Mesendoderm (in vitro differentiated cells): ENCODE results near the gene NSD2.
"Not testable (repeated sequence)": the region's sequence is repeated elsewhere in the genome, so short reads cannot be mapped to it uniquely, and the experiment has no call there.

Source experiments
- DNase-seq: peaks from one replicate; pipeline ENCODE4 v3.0.0; 2013
- H2AK5ac ChIP-seq: 2 replicates; pipeline ENCODE4 v1.6.1; 2013; ENCODE audit warnings: low read length, inconsistent platforms
- H2BK120ac ChIP-seq: 2 replicates; pipeline ENCODE4 v1.6.1; 2013; ENCODE audit warnings: low read depth, mild to moderate bottlenecking, low read length, moderate library complexity, mixed read lengths
- H2BK15ac ChIP-seq: replicated peaks from 2 replicates; pipeline ENCODE4 v1.6.1; 2013; ENCODE audit warnings: low read depth, mild to moderate bottlenecking, moderate library complexity
- H2BK5ac ChIP-seq: 2 replicates; pipeline ENCODE4 v1.6.1; 2013; ENCODE audit warnings: low read length, inconsistent platforms
- H3K18ac ChIP-seq: 2 replicates; pipeline ENCODE4 v1.6.1; 2013; ENCODE audit warnings: mild to moderate bottlenecking, low read length, mixed read lengths
- H3K23ac ChIP-seq: one replicate; pipeline ENCODE4 v1.6.1; 2013; ENCODE audit warnings: low read length
- H3K27ac ChIP-seq: 2 replicates; pipeline ENCODE4 v1.5.1; 2013; ENCODE audit warnings: low read depth, mild to moderate bottlenecking, inconsistent platforms, low read length, moderate library complexity
- H3K27me3 ChIP-seq: 2 replicates; pipeline ENCODE4 v1.6.1; 2013; ENCODE audit warnings: low read length, control low read depth, mild to moderate bottlenecking, inconsistent platforms; ENCODE audit not compliant: insufficient read depth, poor library complexity
- H3K36me3 ChIP-seq: 2 replicates; pipeline ENCODE4 v1.6.1; 2013; ENCODE audit warnings: low read length, inconsistent platforms; ENCODE audit not compliant: control insufficient read depth, insufficient read depth
- H3K4ac ChIP-seq: one replicate; pipeline ENCODE4 v1.6.1; 2013; ENCODE audit warnings: low read depth, mild to moderate bottlenecking, low read length, moderate library complexity
- H3K4me1 ChIP-seq: 2 replicates; pipeline ENCODE4 v1.6.1; 2013; ENCODE audit warnings: low read depth, low read length, inconsistent platforms; ENCODE audit not compliant: control insufficient read depth
- H3K4me2 ChIP-seq: 2 replicates; pipeline ENCODE4 v1.6.1; 2013; ENCODE audit warnings: low read length
- H3K4me3 ChIP-seq: 2 replicates; pipeline ENCODE4 v1.5.1; 2013; ENCODE audit warnings: mild to moderate bottlenecking, low read length
- H3K56ac ChIP-seq: one replicate; pipeline ENCODE4 v1.6.1; 2013; ENCODE audit warnings: low read length
- H3K79me1 ChIP-seq: 2 replicates; pipeline ENCODE4 v1.6.1; 2013; ENCODE audit warnings: low read length, inconsistent platforms
- H3K79me2 ChIP-seq: 2 replicates; pipeline ENCODE4 v1.6.1; 2013; ENCODE audit warnings: mild to moderate bottlenecking, low read length; ENCODE audit not compliant: control insufficient read depth, insufficient read depth
- H3K9ac ChIP-seq: 2 replicates; pipeline ENCODE4 v1.6.1; 2013; ENCODE audit warnings: low read length, inconsistent platforms
- H4K5ac ChIP-seq: one replicate; pipeline ENCODE4 v1.6.1; 2013; ENCODE audit warnings: low read length
- H4K8ac ChIP-seq: one replicate; pipeline ENCODE4 v1.6.1; 2013; ENCODE audit warnings: low read depth, mild to moderate bottlenecking, control low read depth, low read length, moderate library complexity
- WGBS: extraction: QIAGEN DNeasy Blood & Tissue Kit; methylation state at CpG from one replicate; pipeline ENCODE4 v1.1.7; 2013; ENCODE audit warnings: low lambda C conversion rate, missing lambda C conversion rate; ENCODE audit not compliant: insufficient coverage; ENCODE audit errors: extremely low coverage; 5-methylcytosine and 5-hydroxymethylcytosine counted together

The NSD2 gene

GRCh38 chr4:1843852-1844251 is 27.3 kb upstream of the NSD2 start:
- Histone ChIP-seq H3K4me1 (no peaks in the 10 kb centered on the region), H3K56ac (no peak overlapping the region), H3K9ac (no peak overlapping the region), H2AK5ac (no peak overlapping the region), H2BK15ac (no peak overlapping the region), H3K4ac (no peak overlapping the region), H4K5ac (no peak overlapping the region), H2BK5ac (no peak overlapping the region), H3K79me2 (peaks cover 2% of the 10 kb centered on the region), H3K27me3 (no peaks in the 10 kb centered on the region), H2BK120ac (no peak overlapping the region), H3K79me1 (peaks cover 7% of the 10 kb centered on the region), H3K23ac (no peak overlapping the region), H4K8ac (no peak overlapping the region), H3K18ac (no peak overlapping the region), H3K4me3 (no peak overlapping the region), H3K4me2 (no peak overlapping the region), H3K36me3 (peaks cover 2% of the 10 kb centered on the region), H3K27ac (no peak overlapping the region)
- no peak for DNase-seq
- no CpG with 5 or more reads among the region's 10 CpGs for WGBS

- not testable (repeated sequence) for H3K36me3 ChIP-seq, H3K23ac ChIP-seq, H3K56ac ChIP-seq, H3K79me1 ChIP-seq, H3K4me3 ChIP-seq, H3K9ac ChIP-seq, H3K79me2 ChIP-seq, H2AK5ac ChIP-seq, H4K8ac ChIP-seq, H3K18ac ChIP-seq, H3K27ac ChIP-seq, DNase-seq, H3K27me3 ChIP-seq, H3K4me2 ChIP-seq, H2BK120ac ChIP-seq, H3K4me1 ChIP-seq, H3K4ac ChIP-seq, H4K5ac ChIP-seq, H2BK15ac ChIP-seq, H2BK5ac ChIP-seq
- WGBS = no CpG with 5 or more reads among the region's 10 CpGs
These were observed 26.6 kb upstream of the NSD2 start for GRCh38 chr4:1844618-1845017.

- no peak overlapping the region for H3K4me3 ChIP-seq
- no peak overlapping the region for H3K56ac ChIP-seq
- no peak overlapping the region for H3K23ac ChIP-seq
- H3K4me1 ChIP-seq = no peaks in the 10 kb centered on the region
- no peak overlapping the region for H2BK5ac ChIP-seq
- no peak overlapping the region for H3K9ac ChIP-seq
- H3K4ac ChIP-seq = no peak overlapping the region
- H3K18ac ChIP-seq = no peak overlapping the region
- H3K27ac ChIP-seq = no peak overlapping the region
- H2AK5ac ChIP-seq = no peak overlapping the region
- no peak overlapping the region for H4K8ac ChIP-seq
- H3K79me1 ChIP-seq = peaks cover 12% of the 10 kb centered on the region
- H3K27me3 ChIP-seq = no peaks in the 10 kb centered on the region
- H3K4me2 ChIP-seq = no peak overlapping the region
- no peak overlapping the region for H2BK15ac ChIP-seq
- no peak for DNase-seq
- H3K79me2 ChIP-seq = peaks cover 8% of the 10 kb centered on the region
- no peak overlapping the region for H2BK120ac ChIP-seq
- no peak overlapping the region for H4K5ac ChIP-seq
- no CpG with 5 or more reads among the region's 2 CpGs for WGBS
- H3K36me3 ChIP-seq = peaks cover 2% of the 10 kb centered on the region
These were observed 24.6 kb upstream of the NSD2 start for GRCh38 chr4:1846580-1846979.

GRCh38 chr4:1850276-1850675 is 20.9 kb upstream of the NSD2 start:
- no peak overlapping the region for H3K56ac ChIP-seq
- H3K23ac ChIP-seq = no peak overlapping the region
- H3K18ac ChIP-seq = no peak overlapping the region
- H3K4me3 ChIP-seq = no peak overlapping the region
- H4K5ac ChIP-seq = no peak overlapping the region
- peaks cover 25% of the 10 kb centered on the region for H3K79me1 ChIP-seq
- H2BK5ac ChIP-seq = no peak overlapping the region
- H2AK5ac ChIP-seq = no peak overlapping the region
- H3K4me1 ChIP-seq = peaks cover 2% of the 10 kb centered on the region
- WGBS = no CpG with 5 or more reads among the region's 10 CpGs
- H2BK15ac ChIP-seq = no peak overlapping the region
- no peak overlapping the region for H3K4me2 ChIP-seq
- H3K9ac ChIP-seq = no peak overlapping the region
- no peak overlapping the region for H4K8ac ChIP-seq
- no peak for DNase-seq
- no peak overlapping the region for H2BK120ac ChIP-seq
- H3K79me2 ChIP-seq = peaks cover 27% of the 10 kb centered on the region
- H3K27ac ChIP-seq = no peak overlapping the region
- no peak overlapping the region for H3K4ac ChIP-seq
- no peaks in the 10 kb centered on the region for H3K27me3 ChIP-seq
- H3K36me3 ChIP-seq = no peaks in the 10 kb centered on the region

- Histone ChIP-seq H3K56ac (no peak overlapping the region), H3K18ac (no peak overlapping the region), H3K27ac (no peak overlapping the region), H3K23ac (no peak overlapping the region), H2AK5ac (no peak overlapping the region), H3K9ac (no peak overlapping the region), H3K4ac (no peak overlapping the region), H3K4me3 (no peak overlapping the region), H2BK15ac (no peak overlapping the region), H2BK5ac (no peak overlapping the region), H4K8ac (no peak overlapping the region), H3K4me2 (no peak overlapping the region), H3K79me1 (peaks cover 26% of the 10 kb centered on the region), H2BK120ac (no peak overlapping the region), H3K36me3 (no peaks in the 10 kb centered on the region), H4K5ac (no peak overlapping the region), H3K79me2 (peaks cover 29% of the 10 kb centered on the region), H3K27me3 (no peaks in the 10 kb centered on the region), H3K4me1 (peaks cover 2% of the 10 kb centered on the region)
- no peak for DNase-seq
- no CpG with 5 or more reads among the region's 11 CpGs for WGBS
These were observed 20.0 kb upstream of the NSD2 start for GRCh38 chr4:1851160-1851559.

- no peak overlapping the region for H3K27ac ChIP-seq
These were observed 19.4 kb upstream of the NSD2 start for GRCh38 chr4:1851575-1852410.

More at GRCh38 chr4:1851575-1852410, 19.4 kb upstream of the NSD2 start:
- H3K56ac ChIP-seq = peak overlapping the region; percentile 7
- peaks cover 2% of the 10 kb centered on the region for H3K4me1 ChIP-seq
- no peak overlapping the region for H2AK5ac ChIP-seq
- no peak overlapping the region for H3K9ac ChIP-seq
- peaks cover 26% of the 10 kb centered on the region for H3K79me1 ChIP-seq
- H3K27me3 ChIP-seq = no peaks in the 10 kb centered on the region
- H4K5ac ChIP-seq = no peak overlapping the region
- H3K4me3 ChIP-seq = no peak overlapping the region
- no peak overlapping the region for H2BK120ac ChIP-seq
- H3K18ac ChIP-seq = no peak overlapping the region
- no peak overlapping the region for H3K4ac ChIP-seq
- no CpG with 5 or more reads among the region's 16 CpGs for WGBS
- H3K23ac ChIP-seq = no peak overlapping the region
- H2BK15ac ChIP-seq = no peak overlapping the region
- H3K4me2 ChIP-seq = no peak overlapping the region
- DNase-seq = no peak
- H3K79me2 ChIP-seq = peaks cover 29% of the 10 kb centered on the region
- no peak overlapping the region for H2BK5ac ChIP-seq
- no peak overlapping the region for H4K8ac ChIP-seq
- H3K36me3 ChIP-seq = no peaks in the 10 kb centered on the region
